Activated CD8-positive, alpha-beta T cell treated with anti-CD3 and anti-CD28 coated beads for 36 hours (primary cell): ENCODE measurements around the gene METTL25. TPM values are rescaled to one million over a fixed set of nuclear protein-coding genes. Genes with fewer than 3 reads are reported as not detected.

Experiments
- ATAC-seq: fragments of 200-7000 bp; cut with Tn5 transposase; one replicate; pipeline ENCODE4 v1.10.0; 2021; ENCODE audit warnings: mild to moderate bottlenecking, moderate library complexity
- CTCF ChIA-PET: fragments of 350-600 bp; sonication (Branson Sonifier 250); formaldehyde crosslinking; loops from one replicate; lab custom pipeline; 2021; ENCODE audit warnings: antibody characterized with exemption; lab: Charles Lee
- POLR2A ChIA-PET: fragments of 350-600 bp; sonication (Branson Sonifier 250); formaldehyde crosslinking; loops from one replicate; lab custom pipeline; 2021; ENCODE audit warnings: antibody characterized with exemption; lab: Charles Lee
- DNase-seq: peaks from one replicate; pipeline ENCODE4 v3.0.0-alpha.2; 2020
- H3K27ac Mint-ChIP-seq: one replicate; pipeline ENCODE4 v1.8.0; 2021; ENCODE audit warnings: mild to moderate bottlenecking, mixed read lengths
- H3K27me3 Mint-ChIP-seq: one replicate; pipeline ENCODE4 v1.8.0; 2021; ENCODE audit warnings: mixed read lengths
- H3K36me3 Mint-ChIP-seq: one replicate; pipeline ENCODE4 v1.8.0; 2021; ENCODE audit warnings: low read depth, mixed read lengths
- H3K4me1 Mint-ChIP-seq: one replicate; pipeline ENCODE4 v1.8.0; 2021; ENCODE audit warnings: low read depth, mixed read lengths
- H3K4me3 Mint-ChIP-seq: one replicate; pipeline ENCODE4 v1.8.0; 2021; ENCODE audit warnings: mild to moderate bottlenecking, moderate library complexity, mixed read lengths
- H3K9me3 Mint-ChIP-seq: one replicate; pipeline ENCODE4 v1.8.0; 2021; ENCODE audit warnings: mixed read lengths
- CTCF ChIP-seq: fragments of 200-600 bp; IDR thresholded peaks from one replicate; pipeline ENCODE4 v1.8.0; 2022; ENCODE audit warnings: antibody characterized with exemption, mild to moderate bottlenecking
- intact Hi-C: fragments of 100-400 bp; cut with micrococcal nuclease; formaldehyde crosslinking; loops from one replicate; pipeline ENCODE4 v1.10.0; 2022
- total RNA-seq, 2 experiments: library from RNA; stranded (reverse); gene quantifications; one replicate each; pipeline ENCODE4 v1.2.3, GENCODE V29; 2021

Gene METTL25
- total RNA-seq, 2 experiments from 2014 or later, result 4.6 to 6.6 TPM

GRCh38 chr12:82425241-82425640 is 66.9 kb downstream of the METTL25 start:
- H3K27ac Mint-ChIP-seq, result no peak overlapping the region
- peaks cover 3% of the 10 kb centered on the region for H3K9me3 Mint-ChIP-seq
- ATAC-seq (no peak), DNase-seq (no peak)
- H3K36me3 Mint-ChIP-seq, result peaks cover 1% of the 10 kb centered on the region
- TF ChIP-seq CTCF, result no peak
- H3K4me3 Mint-ChIP-seq, result no peak overlapping the region
- H3K4me1 Mint-ChIP-seq, result peaks cover 5% of the 10 kb centered on the region
- POLR2A ChIA-PET, result no interaction called here
- H3K27me3 Mint-ChIP-seq, result no peaks in the 10 kb centered on the region
- intact Hi-C loops, result no loop called here
- CTCF ChIA-PET, result no interaction called here

- peaks cover 5% of the 10 kb centered on the region for H3K4me1 Mint-ChIP-seq
- ATAC-seq (no peak), DNase-seq (no peak)
- no peak overlapping the region for H3K4me3 Mint-ChIP-seq
- CTCF ChIA-PET, result no interaction called here
- TF ChIP-seq CTCF, result no peak
- H3K36me3 Mint-ChIP-seq, result no peaks in the 10 kb centered on the region
- intact Hi-C loops, result no loop called here
- no peak overlapping the region for H3K27ac Mint-ChIP-seq
- peaks cover 3% of the 10 kb centered on the region for H3K9me3 Mint-ChIP-seq
- POLR2A ChIA-PET, result interaction anchor here (0.6 kb wide), 1 partner anchor 29 kb away, joined by 3 read pairs; no protein-coding TSS in a partner anchor
- no peaks in the 10 kb centered on the region for H3K27me3 Mint-ChIP-seq
These were observed 67.8 kb downstream of the METTL25 start for GRCh38 chr12:82426081-82426480.

GRCh38 chr12:82426586-82426985 is 68.3 kb downstream of the METTL25 start:
- H3K27ac Mint-ChIP-seq, result no peak overlapping the region
- intact Hi-C loops, result no loop called here
- peaks cover 5% of the 10 kb centered on the region for H3K4me1 Mint-ChIP-seq
- no peak overlapping the region for H3K4me3 Mint-ChIP-seq
- peaks cover under 1% of the 10 kb centered on the region for H3K9me3 Mint-ChIP-seq
- no peak for DNase-seq
- CTCF ChIA-PET, result no interaction called here
- POLR2A ChIA-PET, result interaction anchor here (0.6 kb wide), 1 partner anchor 29 kb away, joined by 3 read pairs; no protein-coding TSS in a partner anchor
- H3K27me3 Mint-ChIP-seq, result no peaks in the 10 kb centered on the region
- ATAC-seq, result no peak
- H3K36me3 Mint-ChIP-seq, result no peaks in the 10 kb centered on the region
- no peak for TF ChIP-seq CTCF

GRCh38 chr12:82430541-82431145 is 72.3 kb downstream of the METTL25 start:
- no peak overlapping the region for H3K27ac Mint-ChIP-seq
- intact Hi-C loops, result no loop called here
- no peaks in the 10 kb centered on the region for H3K36me3 Mint-ChIP-seq
- ChIA-PET POLR2A (no interaction called here), CTCF (no interaction called here)
- no peaks in the 10 kb centered on the region for H3K9me3 Mint-ChIP-seq
- no peaks in the 10 kb centered on the region for H3K27me3 Mint-ChIP-seq
- H3K4me3 Mint-ChIP-seq, result no peak overlapping the region
- no peak for TF ChIP-seq CTCF
- no peak for ATAC-seq
- no peak for DNase-seq
- peaks cover 2% of the 10 kb centered on the region for H3K4me1 Mint-ChIP-seq

- Mint-ChIP-seq H3K4me1 (peaks cover 6% of the 10 kb centered on the region), H3K27ac (no peak overlapping the region), H3K4me3 (no peak overlapping the region), H3K9me3 (no peaks in the 10 kb centered on the region), H3K36me3 (peaks cover 2% of the 10 kb centered on the region), H3K27me3 (no peaks in the 10 kb centered on the region)
- DNase-seq (no peak), ATAC-seq (no peak)
- TF ChIP-seq CTCF, result no peak
- intact Hi-C loops, result no loop called here
- POLR2A ChIA-PET, result no interaction called here
- CTCF ChIA-PET, result no interaction called here
These were observed 76.1 kb downstream of the METTL25 start for GRCh38 chr12:82434392-82434911.
